Measurements from ENCODE around the gene OPHN1. TPM values are rescaled to one million over a fixed set of nuclear protein-coding genes. Genes with fewer than 3 reads are reported as not detected.

Gene OPHN1
- total RNA-seq, 2 experiments from 2014 or later, result not detected

DNA sequence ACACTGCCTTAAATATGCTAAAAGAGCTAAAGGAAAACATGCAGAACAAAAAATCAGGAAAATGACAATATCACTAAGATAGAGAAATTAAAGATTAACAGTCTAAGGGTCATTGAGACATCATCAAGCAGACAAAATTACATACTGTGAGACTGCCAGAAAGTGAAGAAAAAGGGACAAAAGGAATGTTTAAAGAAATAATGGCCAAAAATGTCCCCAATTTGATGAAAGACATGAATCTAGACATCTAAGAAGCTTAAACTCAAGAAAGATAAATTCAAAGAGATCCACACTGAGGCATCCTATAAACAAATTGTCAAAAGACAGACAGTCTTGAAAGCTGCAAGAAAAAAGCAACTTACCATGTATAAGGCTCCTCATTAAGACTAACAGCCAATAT is 63.7 kb downstream of the OPHN1 start:
- Histone ChIP-seq H3K4me1 (ENCODE audit: insufficient read depth, low read length) (no peaks in the 10 kb centered on the region), H3K4me3 (ENCODE audit: low read length) (no peak overlapping the region), H3K36me3 (ENCODE audit: insufficient read depth, low read length) (no peaks in the 10 kb centered on the region), H3K27me3 (ENCODE audit: control insufficient read depth in 1 of 2, insufficient read depth in 2 of 2, low read length in 2 of 2) (no peaks in the 10 kb centered on the region), H3K9me3 (ENCODE audit: control insufficient read depth in 1 of 2, insufficient read depth in 1 of 2, low read length in 2 of 2) (no peaks in the 10 kb centered on the region), H3K27ac (ENCODE audit: low read depth in 1 of 2, low read length in 2 of 2) (no peak overlapping the region)
- no peaks in the 10 kb centered on the region for H3K36me3 Mint-ChIP-seq (ENCODE audit: low read depth)
- no peak overlapping the region for H3K4me3 Mint-ChIP-seq
- CTCF ChIA-PET, result no interaction called here
- peaks cover 7% of the 10 kb centered on the region for H3K9me3 Mint-ChIP-seq
- H3K27ac Mint-ChIP-seq, result no peak overlapping the region
- TF ChIP-seq, protein P1, sequence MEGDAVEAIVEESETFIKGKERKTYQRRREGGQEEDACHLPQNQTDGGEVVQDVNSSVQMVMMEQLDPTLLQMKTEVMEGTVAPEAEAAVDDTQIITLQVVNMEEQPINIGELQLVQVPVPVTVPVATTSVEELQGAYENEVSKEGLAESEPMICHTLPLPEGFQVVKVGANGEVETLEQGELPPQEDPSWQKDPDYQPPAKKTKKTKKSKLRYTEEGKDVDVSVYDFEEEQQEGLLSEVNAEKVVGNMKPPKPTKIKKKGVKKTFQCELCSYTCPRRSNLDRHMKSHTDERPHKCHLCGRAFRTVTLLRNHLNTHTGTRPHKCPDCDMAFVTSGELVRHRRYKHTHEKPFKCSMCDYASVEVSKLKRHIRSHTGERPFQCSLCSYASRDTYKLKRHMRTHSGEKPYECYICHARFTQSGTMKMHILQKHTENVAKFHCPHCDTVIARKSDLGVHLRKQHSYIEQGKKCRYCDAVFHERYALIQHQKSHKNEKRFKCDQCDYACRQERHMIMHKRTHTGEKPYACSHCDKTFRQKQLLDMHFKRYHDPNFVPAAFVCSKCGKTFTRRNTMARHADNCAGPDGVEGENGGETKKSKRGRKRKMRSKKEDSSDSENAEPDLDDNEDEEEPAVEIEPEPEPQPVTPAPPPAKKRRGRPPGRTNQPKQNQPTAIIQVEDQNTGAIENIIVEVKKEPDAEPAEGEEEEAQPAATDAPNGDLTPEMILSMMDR (IDR thresholded peaks at IDR 0.05), result no peak
- no peaks in the 10 kb centered on the region for H3K4me1 Mint-ChIP-seq (ENCODE audit: low read depth)
- POLR2A ChIA-PET, result no interaction called here
- DNase-seq (no peak), ATAC-seq (ENCODE audit: poor library complexity) (no peak)
- intact Hi-C loops (cut with DNase I, micrococcal nuclease), result no loop called here
- no peaks in the 10 kb centered on the region for H3K27me3 Mint-ChIP-seq

- Histone ChIP-seq H3K27ac (ENCODE audit: low read depth in 1 of 2, low read length in 2 of 2) (no peak overlapping the region), H3K4me3 (ENCODE audit: low read length) (no peak overlapping the region), H3K9me3 (ENCODE audit: control insufficient read depth in 1 of 2, insufficient read depth in 1 of 2, low read length in 2 of 2) (no peaks in the 10 kb centered on the region), H3K27me3 (ENCODE audit: control insufficient read depth in 1 of 2, insufficient read depth in 2 of 2, low read length in 2 of 2) (no peaks in the 10 kb centered on the region), H3K4me1 (ENCODE audit: insufficient read depth, low read length) (no peaks in the 10 kb centered on the region), H3K36me3 (ENCODE audit: insufficient read depth, low read length) (no peaks in the 10 kb centered on the region)
- H3K9me3 Mint-ChIP-seq, result peaks cover 7% of the 10 kb centered on the region
- no peaks in the 10 kb centered on the region for H3K4me1 Mint-ChIP-seq (ENCODE audit: low read depth)
- H3K27me3 Mint-ChIP-seq, result no peaks in the 10 kb centered on the region
- no peak overlapping the region for H3K27ac Mint-ChIP-seq
- no peak overlapping the region for H3K4me3 Mint-ChIP-seq
- CTCF ChIA-PET, result no interaction called here
- intact Hi-C loops (cut with DNase I, micrococcal nuclease), result no loop called here
- TF ChIP-seq, protein P1 (IDR thresholded peaks at IDR 0.05), result no peak
- no peaks in the 10 kb centered on the region for H3K36me3 Mint-ChIP-seq (ENCODE audit: low read depth)
- DNase-seq (no peak), ATAC-seq (ENCODE audit: poor library complexity) (no peak)
- POLR2A ChIA-PET, result no interaction called here
These were observed 68.0 kb downstream of the OPHN1 start for GRCh38 chrX:68365341-68365740.

DNA sequence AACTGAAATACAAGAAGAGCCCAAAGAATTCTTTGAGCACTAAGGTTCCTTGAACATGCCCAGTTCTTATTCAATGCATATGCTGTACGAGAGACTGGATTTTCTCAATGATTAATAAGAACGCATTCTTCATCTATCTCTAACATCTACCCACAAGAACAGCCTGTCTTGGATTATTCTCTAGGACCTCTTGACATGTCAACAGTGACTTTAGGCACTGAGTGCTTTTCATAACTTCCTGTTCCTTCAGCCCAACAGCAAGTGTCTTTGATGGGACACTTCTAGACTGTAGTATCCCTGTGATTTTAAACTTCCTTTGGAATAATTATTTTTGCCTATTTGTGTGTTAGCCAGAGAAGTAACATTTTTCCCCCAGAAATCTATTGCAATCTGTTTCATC is 69.3 kb downstream of the OPHN1 start:
- ChIA-PET CTCF (no interaction called here), POLR2A (no interaction called here)
- H3K9me3 ChIP-seq (ENCODE audit: control insufficient read depth in 1 of 2, insufficient read depth in 1 of 2, low read length in 2 of 2), result no peaks in the 10 kb centered on the region
- no peaks in the 10 kb centered on the region for H3K36me3 Mint-ChIP-seq (ENCODE audit: low read depth)
- no peaks in the 10 kb centered on the region for H3K4me1 ChIP-seq (ENCODE audit: insufficient read depth, low read length)
- no peaks in the 10 kb centered on the region for H3K36me3 ChIP-seq (ENCODE audit: insufficient read depth, low read length)
- H3K27me3 ChIP-seq (ENCODE audit: control insufficient read depth in 1 of 2, insufficient read depth in 2 of 2, low read length in 2 of 2), result no peaks in the 10 kb centered on the region
- H3K4me1 Mint-ChIP-seq (ENCODE audit: low read depth), result no peaks in the 10 kb centered on the region
- DNase-seq (no peak), ATAC-seq (ENCODE audit: poor library complexity) (no peak)
- H3K4me3 Mint-ChIP-seq, result no peak overlapping the region
- TF ChIP-seq, protein P1 (IDR thresholded peaks at IDR 0.05), result no peak
- no peak overlapping the region for H3K4me3 ChIP-seq (ENCODE audit: low read length)
- no peaks in the 10 kb centered on the region for H3K27me3 Mint-ChIP-seq
- H3K9me3 Mint-ChIP-seq, result no peaks in the 10 kb centered on the region
- no peak overlapping the region for H3K27ac Mint-ChIP-seq
- intact Hi-C loops (cut with DNase I, micrococcal nuclease), result no loop called here
- H3K27ac ChIP-seq (ENCODE audit: low read depth in 1 of 2, low read length in 2 of 2), result no peak overlapping the region
